Left ventricle myocardium inferior (tissue), 1 donor: ENCODE results near the gene GID8. TPM values are rescaled to one million over a fixed set of nuclear protein-coding genes. Genes with fewer than 3 reads are reported as not detected.

Experiments used
- DNase-seq: peaks from one replicate; pipeline ENCODE4 v3.0.0-alpha.2; 2020
- H3K27ac ChIP-seq: fragments of 200-600 bp; replicated peaks from 2 replicates; pipeline ENCODE4 v1.8.0; 2021
- H3K27me3 ChIP-seq: fragments of 200-600 bp; 2 replicates; pipeline ENCODE4 v1.8.0; 2021; ENCODE audit warnings: low read depth
- H3K36me3 ChIP-seq: fragments of 200-600 bp; 2 replicates; pipeline ENCODE4 v1.8.0; 2021
- H3K4me1 ChIP-seq: fragments of 200-600 bp; 2 replicates; pipeline ENCODE4 v1.8.0; 2021
- H3K4me3 ChIP-seq: fragments of 200-600 bp; 2 replicates; pipeline ENCODE4 v1.8.0; 2021; ENCODE audit warnings: mild to moderate bottlenecking, moderate library complexity
- H3K9me3 ChIP-seq: fragments of 200-600 bp; replicated peaks from 2 replicates; pipeline ENCODE4 v1.8.0; 2021
- intact Hi-C: fragments of 100-400 bp; cut with micrococcal nuclease; formaldehyde crosslinking; loops from one replicate; pipeline ENCODE4 v1.11.0; 2022
- total RNA-seq: library from RNA; stranded (reverse); fragmentation: NEBNext Ultra II Directional; extraction: Animal tissue kit (Norgen Biotek cat#: 25700); gene quantifications from one replicate; pipeline ENCODE4 v1.2.1, GENCODE V29; 2021
- TF ChIP-seq, protein P1 (sequence below): fragments of 200-600 bp; IDR thresholded peaks from 2 replicates; pipeline ENCODE4 v1.8.0; 2021; ENCODE audit warnings: antibody characterized with exemption, mild to moderate bottlenecking, borderline replicate concordance
- donor health status: DM: no; HTN: yes; CAD: no; lungs with severe emphysema.

Gene GID8
- total RNA-seq, 1 donor from 2014 or later = 16.2 TPM

- no peak overlapping the region for H3K4me3 ChIP-seq
- no peaks in the 10 kb centered on the region for H3K27me3 ChIP-seq
- H3K36me3 ChIP-seq = peaks cover 88% of the 10 kb centered on the region
- intact Hi-C loops = no loop called here
- H3K27ac ChIP-seq = no peak overlapping the region
- TF ChIP-seq, protein P1, sequence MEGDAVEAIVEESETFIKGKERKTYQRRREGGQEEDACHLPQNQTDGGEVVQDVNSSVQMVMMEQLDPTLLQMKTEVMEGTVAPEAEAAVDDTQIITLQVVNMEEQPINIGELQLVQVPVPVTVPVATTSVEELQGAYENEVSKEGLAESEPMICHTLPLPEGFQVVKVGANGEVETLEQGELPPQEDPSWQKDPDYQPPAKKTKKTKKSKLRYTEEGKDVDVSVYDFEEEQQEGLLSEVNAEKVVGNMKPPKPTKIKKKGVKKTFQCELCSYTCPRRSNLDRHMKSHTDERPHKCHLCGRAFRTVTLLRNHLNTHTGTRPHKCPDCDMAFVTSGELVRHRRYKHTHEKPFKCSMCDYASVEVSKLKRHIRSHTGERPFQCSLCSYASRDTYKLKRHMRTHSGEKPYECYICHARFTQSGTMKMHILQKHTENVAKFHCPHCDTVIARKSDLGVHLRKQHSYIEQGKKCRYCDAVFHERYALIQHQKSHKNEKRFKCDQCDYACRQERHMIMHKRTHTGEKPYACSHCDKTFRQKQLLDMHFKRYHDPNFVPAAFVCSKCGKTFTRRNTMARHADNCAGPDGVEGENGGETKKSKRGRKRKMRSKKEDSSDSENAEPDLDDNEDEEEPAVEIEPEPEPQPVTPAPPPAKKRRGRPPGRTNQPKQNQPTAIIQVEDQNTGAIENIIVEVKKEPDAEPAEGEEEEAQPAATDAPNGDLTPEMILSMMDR = no peak
- DNase-seq = no peak
- H3K4me1 ChIP-seq = peaks cover 13% of the 10 kb centered on the region
- H3K9me3 ChIP-seq = no peaks in the 10 kb centered on the region
These were observed 47.5 kb upstream of the GID8 start for GRCh38 chr20:62890444-62890843.

- DNase-seq = no peak
- Histone ChIP-seq H3K9me3 (no peaks in the 10 kb centered on the region), H3K36me3 (peaks cover 94% of the 10 kb centered on the region), H3K4me1 (peaks cover 13% of the 10 kb centered on the region), H3K4me3 (no peak overlapping the region), H3K27me3 (no peaks in the 10 kb centered on the region), H3K27ac (no peak overlapping the region)
- intact Hi-C loops = no loop called here
- TF ChIP-seq, protein P1 = no peak
These were observed 46.8 kb upstream of the GID8 start for GRCh38 chr20:62891111-62891510.

- H3K27ac ChIP-seq = no peak overlapping the region
- peaks cover 89% of the 10 kb centered on the region for H3K36me3 ChIP-seq
These were observed 45.3 kb upstream of the GID8 start for GRCh38 chr20:62892348-62893304.

GRCh38 chr20:62893700-62894099 is 44.2 kb upstream of the GID8 start:
- H3K9me3 ChIP-seq = no peaks in the 10 kb centered on the region
- peaks cover under 1% of the 10 kb centered on the region for H3K4me1 ChIP-seq
- no peaks in the 10 kb centered on the region for H3K27me3 ChIP-seq
- H3K27ac ChIP-seq = no peak overlapping the region
- peak; percentile 8 for DNase-seq
- intact Hi-C loops = no loop called here
- TF ChIP-seq, protein P1 = no peak
- no peak overlapping the region for H3K4me3 ChIP-seq
- peaks cover 79% of the 10 kb centered on the region for H3K36me3 ChIP-seq

More at GRCh38 chr20:62892348-62893304, 45.3 kb upstream of the GID8 start:
- Histone ChIP-seq H3K4me3 (no peak overlapping the region), H3K27me3 (no peaks in the 10 kb centered on the region), H3K9me3 (no peaks in the 10 kb centered on the region), H3K4me1 (peaks cover 4% of the 10 kb centered on the region)
- DNase-seq = peak; percentile 4
- TF ChIP-seq, protein P1 = no peak
- intact Hi-C loops = no loop called here

- Histone ChIP-seq H3K4me3 (no peak overlapping the region), H3K27ac (no peak overlapping the region), H3K9me3 (no peaks in the 10 kb centered on the region), H3K27me3 (no peaks in the 10 kb centered on the region), H3K4me1 (peaks cover 6% of the 10 kb centered on the region), H3K36me3 (peaks cover 73% of the 10 kb centered on the region)
- DNase-seq = no peak
- intact Hi-C loops = no loop called here
- TF ChIP-seq, protein P1 = no peak
These were observed 43.7 kb upstream of the GID8 start for GRCh38 chr20:62894261-62894660.
